Osteocyte (in vitro differentiated cells): ENCODE data around the gene TIAM2. TPM values are rescaled to one million over a fixed set of nuclear protein-coding genes. Genes with fewer than 3 reads are reported as not detected.

Experiments
- DNase-seq: peaks from one replicate; pipeline ENCODE4 v3.0.0; 2021; ENCODE audit warnings: mixed read lengths; ENCODE audit not compliant: unreplicated experiment; ENCODE audit errors: extremely low spot score
- H3K27ac Mint-ChIP-seq: one replicate; pipeline ENCODE4 v1.8.0; 2021; ENCODE audit warnings: mild to moderate bottlenecking, mixed read lengths; ENCODE audit not compliant: unreplicated experiment
- H3K27me3 Mint-ChIP-seq: one replicate; pipeline ENCODE4 v1.8.0; 2021; ENCODE audit warnings: mixed read lengths; ENCODE audit not compliant: unreplicated experiment
- H3K36me3 Mint-ChIP-seq: one replicate; pipeline ENCODE4 v1.8.0; 2021; ENCODE audit warnings: mixed read lengths; ENCODE audit not compliant: unreplicated experiment
- H3K4me1 Mint-ChIP-seq: one replicate; pipeline ENCODE4 v1.8.0; 2021; ENCODE audit warnings: mixed read lengths; ENCODE audit not compliant: unreplicated experiment
- H3K4me3 Mint-ChIP-seq: one replicate; pipeline ENCODE4 v1.8.0; 2021; ENCODE audit warnings: mild to moderate bottlenecking, moderate library complexity, mixed read lengths; ENCODE audit not compliant: unreplicated experiment
- H3K9me3 Mint-ChIP-seq: one replicate; pipeline ENCODE4 v1.8.0; 2021; ENCODE audit warnings: mixed read lengths; ENCODE audit not compliant: unreplicated experiment
- total RNA-seq: library from RNA; stranded (reverse); gene quantifications from 2 replicates; pipeline ENCODE4 v1.2.1, GENCODE V29; 2021
- TF ChIP-seq, protein P1 (sequence below): fragments of 200-600 bp; sonication (generic); IDR thresholded peaks from 2 replicates; pipeline ENCODE4 v1.5.0; 2021; ENCODE audit warnings: antibody characterized with exemption, mild to moderate bottlenecking, moderate library complexity

TIAM2 gene
- total RNA-seq, 1 donor from 2014 or later = 11.2 TPM

GRCh38 chr6:155039618-155040017 is 44.5 kb downstream of the TIAM2 start:
- Mint-ChIP-seq H3K27ac (no peak overlapping the region), H3K36me3 (peaks cover 1% of the 10 kb centered on the region), H3K4me3 (no peak overlapping the region), H3K4me1 (peaks cover 14% of the 10 kb centered on the region), H3K9me3 (no peaks in the 10 kb centered on the region), H3K27me3 (no peaks in the 10 kb centered on the region)
- TF ChIP-seq, protein P1, sequence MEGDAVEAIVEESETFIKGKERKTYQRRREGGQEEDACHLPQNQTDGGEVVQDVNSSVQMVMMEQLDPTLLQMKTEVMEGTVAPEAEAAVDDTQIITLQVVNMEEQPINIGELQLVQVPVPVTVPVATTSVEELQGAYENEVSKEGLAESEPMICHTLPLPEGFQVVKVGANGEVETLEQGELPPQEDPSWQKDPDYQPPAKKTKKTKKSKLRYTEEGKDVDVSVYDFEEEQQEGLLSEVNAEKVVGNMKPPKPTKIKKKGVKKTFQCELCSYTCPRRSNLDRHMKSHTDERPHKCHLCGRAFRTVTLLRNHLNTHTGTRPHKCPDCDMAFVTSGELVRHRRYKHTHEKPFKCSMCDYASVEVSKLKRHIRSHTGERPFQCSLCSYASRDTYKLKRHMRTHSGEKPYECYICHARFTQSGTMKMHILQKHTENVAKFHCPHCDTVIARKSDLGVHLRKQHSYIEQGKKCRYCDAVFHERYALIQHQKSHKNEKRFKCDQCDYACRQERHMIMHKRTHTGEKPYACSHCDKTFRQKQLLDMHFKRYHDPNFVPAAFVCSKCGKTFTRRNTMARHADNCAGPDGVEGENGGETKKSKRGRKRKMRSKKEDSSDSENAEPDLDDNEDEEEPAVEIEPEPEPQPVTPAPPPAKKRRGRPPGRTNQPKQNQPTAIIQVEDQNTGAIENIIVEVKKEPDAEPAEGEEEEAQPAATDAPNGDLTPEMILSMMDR = no peak
- no peak for DNase-seq

- H3K36me3 Mint-ChIP-seq = peaks cover 1% of the 10 kb centered on the region
- no peaks in the 10 kb centered on the region for H3K9me3 Mint-ChIP-seq
- H3K27me3 Mint-ChIP-seq = no peaks in the 10 kb centered on the region
- no peak overlapping the region for H3K4me3 Mint-ChIP-seq
- TF ChIP-seq, protein P1 = no peak
- DNase-seq = no peak
- no peak overlapping the region for H3K27ac Mint-ChIP-seq
- H3K4me1 Mint-ChIP-seq = peaks cover 14% of the 10 kb centered on the region
Measured at GRCh38 chr6:155040154-155040553, 45.0 kb downstream of the TIAM2 start.

- no peaks in the 10 kb centered on the region for H3K27me3 Mint-ChIP-seq
Measured at GRCh38 chr6:155040901-155041650, 46.0 kb downstream of the TIAM2 start.

DNA sequence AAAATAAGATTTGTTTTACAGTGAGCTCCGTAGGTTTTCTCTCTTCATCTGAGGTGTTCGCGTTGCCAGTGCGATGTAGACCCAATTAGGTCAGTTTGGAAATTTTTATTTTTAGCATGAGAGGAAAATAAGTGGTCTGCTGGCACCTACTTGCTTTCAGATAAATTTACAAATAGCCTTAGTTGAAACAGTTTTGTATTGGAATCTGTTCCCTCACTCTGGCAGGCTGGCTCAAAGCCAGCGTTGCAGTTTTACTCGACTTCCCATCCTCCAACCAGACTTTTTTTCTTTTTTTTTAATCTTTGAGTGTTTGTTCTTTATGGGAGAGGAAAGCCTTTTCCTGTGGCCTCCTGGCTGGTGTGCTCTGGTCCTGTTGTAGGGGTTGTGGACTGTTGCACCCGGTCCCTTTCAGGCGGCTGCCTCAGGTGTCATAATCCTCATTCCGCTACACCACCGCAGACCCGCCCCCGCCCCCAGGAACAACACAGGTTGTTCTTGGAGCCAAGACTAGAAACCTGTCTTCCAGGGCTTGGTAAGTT is 46.7 kb downstream of the TIAM2 start:
- Mint-ChIP-seq H3K4me1 (peaks cover 17% of the 10 kb centered on the region), H3K27me3 (no peaks in the 10 kb centered on the region), H3K36me3 (peaks cover 1% of the 10 kb centered on the region), H3K9me3 (no peaks in the 10 kb centered on the region), H3K27ac (no peak overlapping the region), H3K4me3 (no peak overlapping the region)
- TF ChIP-seq, protein P1 = no peak
- no peak for DNase-seq

More at GRCh38 chr6:155040901-155041650, 46.0 kb downstream of the TIAM2 start:
- no peak overlapping the region for H3K27ac Mint-ChIP-seq
- no peaks in the 10 kb centered on the region for H3K9me3 Mint-ChIP-seq
- DNase-seq = no peak
- TF ChIP-seq, protein P1 = no peak
- H3K4me3 Mint-ChIP-seq = no peak overlapping the region
- H3K4me1 Mint-ChIP-seq = peaks cover 16% of the 10 kb centered on the region
- H3K36me3 Mint-ChIP-seq = peaks cover 1% of the 10 kb centered on the region

GRCh38 chr6:155042983-155043382 is 47.9 kb downstream of the TIAM2 start:
- Mint-ChIP-seq H3K9me3 (no peaks in the 10 kb centered on the region), H3K4me1 (peaks cover 17% of the 10 kb centered on the region), H3K27ac (no peak overlapping the region), H3K27me3 (no peaks in the 10 kb centered on the region), H3K36me3 (no peaks in the 10 kb centered on the region), H3K4me3 (no peak overlapping the region)
- DNase-seq = no peak
- TF ChIP-seq, protein P1 = no peak
